Caco-2 (cell line): Measurements from ENCODE around the gene OR2V1. TPM values are rescaled to one million over a fixed set of nuclear protein-coding genes. Genes with fewer than 3 reads are reported as not detected.
"Not testable (repeated sequence)": the region's sequence is repeated elsewhere in the genome, so short reads cannot be mapped to it uniquely, and the experiment has no call there.

Source experiments
- Bru-seq: library from RNA; stranded (reverse); fragments of 400-500 nt; gene quantifications from one replicate; lab custom pipeline; 2021; lab: Mats Ljungman, UMichigan
- BruChase-seq, 2 experiments: library from RNA; stranded (reverse); fragments of 400-500 nt; gene quantifications; one replicate each; lab custom pipeline; 2021; lab: Mats Ljungman, UMichigan
- BruUV-seq: library from RNA; stranded (reverse); fragments of 400-500 nt; replicated peaks from 2 replicates; lab custom pipeline; 2021; lab: Mats Ljungman, UMichigan
- CTCF ChIA-PET: fragments of 300-600 bp; sonication (Branson Sonifier 250); formaldehyde crosslinking; loops from one replicate; lab custom pipeline; 2022; ENCODE audit warnings: antibody characterized with exemption; lab: Charles Lee
- POLR2A ChIA-PET: fragments of 300-600 bp; sonication (Branson Sonifier 250); formaldehyde crosslinking; loops from one replicate; lab custom pipeline; 2022; ENCODE audit warnings: antibody characterized with exemption; lab: Charles Lee
- DNase-seq, 2 experiments: peaks; one replicate each; pipeline versions ENCODE4 v3.0.0 to v3.0.0-alpha.2; 2020 to 2022
- H3K27me3 ChIP-seq: replicated peaks from 2 replicates; pipeline ENCODE4 v1.6.0; 2011; ENCODE audit warnings: low read length; ENCODE audit not compliant: control insufficient read depth, insufficient read depth
- H3K36me3 ChIP-seq: 2 replicates; pipeline ENCODE4 v1.5.1; 2011; ENCODE audit warnings: low read length; ENCODE audit not compliant: control insufficient read depth, insufficient read depth
- H3K4me1 ChIP-seq: fragments of 250-450 bp; sonication (Bioruptor Pico); 2 replicates; pipeline ENCODE4 v1.5.1; 2020; ENCODE audit warnings: mild to moderate bottlenecking
- H3K4me3 ChIP-seq: 2 replicates; pipeline ENCODE4 v1.5.1; 2011; ENCODE audit warnings: low read depth, mild to moderate bottlenecking, control low read depth, low read length
- H3K9me3 ChIP-seq: fragments of 250-450 bp; sonication (Bioruptor Pico); 2 replicates; pipeline ENCODE4 v1.5.1; 2020; ENCODE audit warnings: mild to moderate bottlenecking, moderate library complexity
- H3K27ac Mint-ChIP-seq: one replicate; pipeline ENCODE4 v1.8.0; 2022; ENCODE audit warnings: mixed read lengths; ENCODE audit not compliant: unreplicated experiment
- H3K27me3 Mint-ChIP-seq: one replicate; pipeline ENCODE4 v1.8.0; 2022; ENCODE audit warnings: mixed read lengths; ENCODE audit not compliant: insufficient read depth, unreplicated experiment
- H3K36me3 Mint-ChIP-seq: one replicate; pipeline ENCODE4 v1.8.0; 2022; ENCODE audit warnings: mild to moderate bottlenecking, mixed read lengths; ENCODE audit not compliant: insufficient read depth, unreplicated experiment
- H3K4me1 Mint-ChIP-seq: one replicate; pipeline ENCODE4 v1.8.0; 2022; ENCODE audit warnings: low read depth, mixed read lengths; ENCODE audit not compliant: unreplicated experiment
- H3K4me3 Mint-ChIP-seq: one replicate; pipeline ENCODE4 v1.8.0; 2022; ENCODE audit warnings: mild to moderate bottlenecking, moderate library complexity, mixed read lengths; ENCODE audit not compliant: unreplicated experiment
- H3K9me3 Mint-ChIP-seq: one replicate; pipeline ENCODE4 v1.8.0; 2022; ENCODE audit warnings: mixed read lengths; ENCODE audit not compliant: unreplicated experiment
- CTCF ChIP-seq, 2 experiments: fragments of 200-600 bp in 1 of 2; IDR thresholded peaks; 1 replicate in 1 of 2; 2 replicates in 1 of 2; pipeline versions ENCODE4 v1.5.1 to v1.8.0; 2011 to 2022; ENCODE audit warnings: antibody characterized with exemption in 1 of 2, control low read depth in 1 of 2, inconsistent platforms in 1 of 2, low read depth in 1 of 2, low read length in 1 of 2, mild to moderate bottlenecking in 1 of 2, moderate library complexity in 1 of 2; ENCODE audit not compliant: insufficient read depth in 1 of 2, severe bottlenecking in 1 of 2, unreplicated experiment in 1 of 2
- intact Hi-C: fragments of 100-400 bp; cut with micrococcal nuclease; formaldehyde crosslinking; loops from one replicate; pipeline ENCODE4 v1.10.0; 2022; ENCODE audit not compliant: unreplicated experiment
- long read RNA-seq: library from polyadenylated mRNA; stranded (forward); transcript quantifications from one replicate; pipeline ENCODE4 v2.0.0, GENCODE V29; 2022
- total RNA-seq: library from RNA; stranded (reverse); gene quantifications from 2 replicates; pipeline ENCODE4 v1.2.3, GENCODE V29; 2022

Gene OR2V1
- total RNA-seq, result not detected in 2 replicates
- not detected for Bru-seq, nascent RNA
- percentile 9 among the genes with signal in this experiment for BruChase-seq, experiment 1, labeled RNA remaining after a 2-hour chase
- BruChase-seq, experiment 2, labeled RNA remaining after a 6-hour chase, result not detected
- long read RNA-seq, result 0 reads

- Histone ChIP-seq H3K4me3 (no peak within 1 kb of the TSS), H3K4me1 (no peaks in the 10 kb centered on the region), H3K9me3 (no peaks in the 10 kb centered on the region), H3K27me3 (0 out of 2 replicates have a peak, but pooled peaks cover 2% of the 10 kb centered on the region), H3K36me3 (no peaks in the 10 kb centered on the region)
- ChIA-PET POLR2A (no interaction called here), CTCF (no interaction called here)
- intact Hi-C loops, result no loop called here
- Mint-ChIP-seq H3K27ac (no peak within 1 kb of the TSS), H3K36me3 (no peaks in the 10 kb centered on the region), H3K4me1 (no peaks in the 10 kb centered on the region), H3K4me3 (no peak within 1 kb of the TSS), H3K9me3 (no peaks in the 10 kb centered on the region), H3K27me3 (peaks cover 35% of the 10 kb centered on the region)
- no TSS peak for BruUV-seq
- no peak for TF ChIP-seq CTCF (IDR thresholded peaks at IDR 0.05; ENCODE audit: insufficient read depth in 1 of 2, low read depth in 1 of 2, low read length in 1 of 2, severe bottlenecking in 1 of 2, unreplicated experiment in 1 of 2)
- no peak for DNase-seq
Measured at GRCh38 chr5:181130832-181131496, at the start of gene OR2V1. Gene OR2V1, minus strand, starts transcription at chr5:181131169. Its CDS starts 5,865 bp downstream, at chr5:181125304.

GRCh38 chr5:181177559-181177958 is 46.6 kb upstream of the OR2V1 start:
- H3K4me1 Mint-ChIP-seq, H3K4me3 ChIP-seq, H3K27me3 ChIP-seq, CTCF ChIA-PET, DNase-seq, intact Hi-C loops, H3K27me3 Mint-ChIP-seq, H3K36me3 ChIP-seq, H3K9me3 Mint-ChIP-seq, BruUV-seq, H3K27ac Mint-ChIP-seq, H3K4me3 Mint-ChIP-seq, H3K4me1 ChIP-seq, POLR2A ChIA-PET, H3K9me3 ChIP-seq: not testable (repeated sequence)
- peaks cover 12% of the 10 kb centered on the region for H3K36me3 Mint-ChIP-seq

GRCh38 chr5:181176254-181176952 is 45.4 kb upstream of the OR2V1 start:
- TF ChIP-seq CTCF (IDR thresholded peaks at IDR 0.05; ENCODE audit: insufficient read depth in 1 of 2, low read depth in 1 of 2, low read length in 1 of 2, severe bottlenecking in 1 of 2, unreplicated experiment in 1 of 2), result no peak
- Mint-ChIP-seq H3K36me3 (peaks cover 11% of the 10 kb centered on the region), H3K9me3 (no peaks in the 10 kb centered on the region), H3K4me1 (peaks cover 9% of the 10 kb centered on the region), H3K4me3 (no peak overlapping the region), H3K27ac (no peak overlapping the region), H3K27me3 (no peaks in the 10 kb centered on the region)
- peaks cover 7% of the 10 kb centered on the region for H3K4me1 ChIP-seq
- H3K36me3 ChIP-seq, result no peaks in the 10 kb centered on the region
- ChIA-PET POLR2A (no interaction called here), CTCF (interaction anchor here (0.7 kb wide), 1 partner anchor 20 kb away, joined by 4 read pairs; no protein-coding TSS in a partner anchor)
- no peak overlapping the region for H3K4me3 ChIP-seq
- no peaks in the 10 kb centered on the region for H3K27me3 ChIP-seq
- BruUV-seq, result no TSS peak
- DNase-seq, result no peak
- H3K9me3 ChIP-seq, result no peaks in the 10 kb centered on the region
- intact Hi-C loops, result no loop called here
